ENCODE data around the gene APLNR. TPM values are rescaled to one million over a fixed set of nuclear protein-coding genes. Genes with fewer than 3 reads are reported as not detected.

The APLNR gene
- total RNA-seq, 1 experiment from 2014 or later = not detected

Other genes starting within 250 kb of the APLNR start
- gene OR5AK2, start 248.3 kb downstream of the APLNR start, total RNA-seq (2014; rRNA removed; shearing (Covaris generic)) = not detected in 2 replicates
- gene LRRC55, start 55.3 kb downstream of the APLNR start, total RNA-seq (2014; rRNA removed; shearing (Covaris generic)) = not detected in 2 replicates
- gene TNKS1BP1, start 87.7 kb upstream of the APLNR start, total RNA-seq (2014; rRNA removed; shearing (Covaris generic)) = 113 and 129 TPM in 2 replicates
- gene SSRP1, start 98.6 kb upstream of the APLNR start, total RNA-seq (2014; rRNA removed; shearing (Covaris generic)) = 181 and 210 TPM in 2 replicates
- gene P2RX3, start 101.1 kb upstream of the APLNR start, total RNA-seq (2014; rRNA removed; shearing (Covaris generic)) = not detected in 2 replicates
- gene PRG3, start 143.9 kb upstream of the APLNR start, total RNA-seq (2014; rRNA removed; shearing (Covaris generic)) = not detected in 2 replicates
- gene PRG2, start 153.4 kb upstream of the APLNR start, total RNA-seq (2014; rRNA removed; shearing (Covaris generic)) = not detected in 2 replicates
- not detected in 2 replicates for gene SLC43A3, start 189.9 kb upstream of the APLNR start, total RNA-seq (2014; rRNA removed; shearing (Covaris generic))
- 0.79 and 1.1 TPM in 2 replicates for gene RTN4RL2, start 223.3 kb upstream of the APLNR start, total RNA-seq (2014; rRNA removed; shearing (Covaris generic))